ENCODE measurements around the gene BSN. TPM values are rescaled to one million over a fixed set of nuclear protein-coding genes. Genes with fewer than 3 reads are reported as not detected.

BSN gene
- total RNA-seq, 6 experiments from 2014 or later = 0.31 to 0.68 (median 0.50) TPM

DNA sequence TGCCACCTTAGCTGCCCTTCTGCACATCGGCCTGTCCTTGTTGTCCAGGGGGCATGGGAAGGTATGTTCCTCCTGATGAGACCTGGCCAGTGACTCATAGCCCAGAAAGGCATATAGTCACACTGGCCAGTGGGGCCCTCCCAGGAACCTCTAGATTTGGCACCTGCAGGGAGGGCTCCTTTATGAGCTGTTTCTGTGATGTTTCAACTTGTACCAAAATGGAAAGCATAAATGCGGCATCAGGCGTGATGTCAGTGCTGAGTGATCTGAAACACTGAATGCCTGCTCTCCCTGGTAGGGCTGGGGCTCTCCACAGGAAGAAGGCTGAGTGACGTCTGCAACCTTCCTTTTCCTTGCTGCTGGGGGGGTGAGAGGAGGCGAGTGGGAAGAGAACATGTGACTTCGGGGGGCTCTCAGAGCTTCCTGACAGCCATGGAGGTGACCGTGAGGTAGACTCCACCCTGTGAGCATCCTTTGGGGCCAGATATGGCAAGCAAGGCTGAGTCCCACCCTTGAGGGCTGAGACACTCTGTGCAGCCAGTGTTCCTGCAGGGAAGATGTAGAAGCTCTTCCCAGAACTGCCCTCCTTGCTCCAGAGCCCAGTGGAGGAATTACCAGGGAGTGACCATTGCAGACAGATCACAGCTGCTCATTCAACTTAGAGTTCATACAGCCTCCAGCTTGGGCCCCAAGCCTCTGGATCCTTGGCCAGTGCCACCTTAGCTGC is 82.8 kb downstream of the BSN start:
- no peak overlapping the region for H3K27ac ChIP-seq
- H3K4me1 ChIP-seq = no peaks in the 10 kb centered on the region
- intact Hi-C loops (cut with DNase I) = no loop called here
- no peaks in the 10 kb centered on the region for H3K27me3 ChIP-seq
- TF ChIP-seq, protein P1, sequence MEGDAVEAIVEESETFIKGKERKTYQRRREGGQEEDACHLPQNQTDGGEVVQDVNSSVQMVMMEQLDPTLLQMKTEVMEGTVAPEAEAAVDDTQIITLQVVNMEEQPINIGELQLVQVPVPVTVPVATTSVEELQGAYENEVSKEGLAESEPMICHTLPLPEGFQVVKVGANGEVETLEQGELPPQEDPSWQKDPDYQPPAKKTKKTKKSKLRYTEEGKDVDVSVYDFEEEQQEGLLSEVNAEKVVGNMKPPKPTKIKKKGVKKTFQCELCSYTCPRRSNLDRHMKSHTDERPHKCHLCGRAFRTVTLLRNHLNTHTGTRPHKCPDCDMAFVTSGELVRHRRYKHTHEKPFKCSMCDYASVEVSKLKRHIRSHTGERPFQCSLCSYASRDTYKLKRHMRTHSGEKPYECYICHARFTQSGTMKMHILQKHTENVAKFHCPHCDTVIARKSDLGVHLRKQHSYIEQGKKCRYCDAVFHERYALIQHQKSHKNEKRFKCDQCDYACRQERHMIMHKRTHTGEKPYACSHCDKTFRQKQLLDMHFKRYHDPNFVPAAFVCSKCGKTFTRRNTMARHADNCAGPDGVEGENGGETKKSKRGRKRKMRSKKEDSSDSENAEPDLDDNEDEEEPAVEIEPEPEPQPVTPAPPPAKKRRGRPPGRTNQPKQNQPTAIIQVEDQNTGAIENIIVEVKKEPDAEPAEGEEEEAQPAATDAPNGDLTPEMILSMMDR (IDR thresholded peaks at IDR 0.05) = no peak
- no peak for TF ChIP-seq POLR2A (IDR thresholded peaks at IDR 0.05)
- H3K36me3 ChIP-seq = no peaks in the 10 kb centered on the region
- no peaks in the 10 kb centered on the region for H3K9me3 ChIP-seq
- no peak for DNase-seq
- no peak overlapping the region for H3K4me3 ChIP-seq
- WGBS (ENCODE audit: insufficient coverage, low coverage, low lambda C conversion rate, missing lambda C conversion rate) = 56% methylated on average over 4 of the region's 7 CpGs
- ATAC-seq = no peak

DNA sequence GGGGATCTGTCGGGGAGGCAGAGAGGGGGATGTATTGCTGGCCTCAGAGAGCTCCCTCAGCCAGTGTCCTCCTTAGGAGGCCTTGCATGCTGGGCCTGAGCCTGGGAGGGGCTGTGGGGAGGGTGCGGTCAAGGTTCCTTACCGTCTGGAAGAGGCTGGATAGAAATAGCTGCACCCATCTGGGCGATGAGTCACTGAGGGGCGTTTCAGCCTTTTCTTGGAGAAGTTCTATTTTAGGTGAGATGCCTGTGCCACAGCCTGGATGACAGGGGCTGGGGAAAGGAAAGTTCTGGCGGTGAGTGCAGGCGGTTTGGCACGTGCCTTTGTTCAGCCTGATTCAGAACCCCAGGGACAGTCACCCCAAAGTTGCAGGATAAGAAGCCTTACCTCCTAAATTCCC is 84.2 kb downstream of the BSN start:
- intact Hi-C loops (cut with DNase I) = no loop called here
- TF ChIP-seq, protein P1 (IDR thresholded peaks at IDR 0.05) = no peak
- no peak for TF ChIP-seq POLR2A (IDR thresholded peaks at IDR 0.05)
- ATAC-seq = no peak
- H3K4me3 ChIP-seq = no peak overlapping the region
- H3K27ac ChIP-seq = no peak overlapping the region
- no peaks in the 10 kb centered on the region for H3K36me3 ChIP-seq
- H3K4me1 ChIP-seq = no peaks in the 10 kb centered on the region
- no peak for DNase-seq
- 45% methylated on average over 2 of the region's 8 CpGs for WGBS (ENCODE audit: insufficient coverage, low coverage, low lambda C conversion rate, missing lambda C conversion rate)
- H3K27me3 ChIP-seq = no peaks in the 10 kb centered on the region
- no peaks in the 10 kb centered on the region for H3K9me3 ChIP-seq

DNA sequence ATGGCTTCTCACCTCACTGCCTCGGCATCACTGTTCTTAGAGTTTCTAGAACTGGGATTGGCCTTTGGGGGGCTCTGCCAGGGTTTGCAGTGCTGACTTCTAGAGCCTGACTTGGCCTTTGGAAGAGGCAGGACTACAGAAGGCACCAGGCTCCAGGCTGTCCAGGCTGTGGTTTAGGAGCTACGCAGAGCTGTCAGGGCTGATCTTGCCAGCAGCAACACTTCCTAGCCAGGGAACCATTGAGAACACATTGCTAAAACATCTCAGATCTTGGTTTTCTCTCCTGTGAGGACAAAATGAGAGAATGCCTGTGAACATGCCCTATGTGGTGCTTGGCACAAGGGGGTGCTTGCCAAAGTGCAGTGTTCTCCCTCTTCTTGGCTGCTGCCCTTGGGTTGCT is 85.3 kb downstream of the BSN start:
- TF ChIP-seq, protein P1 (IDR thresholded peaks at IDR 0.05) = no peak
- no peak for TF ChIP-seq POLR2A (IDR thresholded peaks at IDR 0.05)
- Histone ChIP-seq H3K4me1 (no peaks in the 10 kb centered on the region), H3K9me3 (no peaks in the 10 kb centered on the region), H3K4me3 (no peak overlapping the region), H3K27ac (no peak overlapping the region), H3K27me3 (no peaks in the 10 kb centered on the region), H3K36me3 (no peaks in the 10 kb centered on the region)
- ATAC-seq (no peak), DNase-seq (no peak)
- intact Hi-C loops (cut with DNase I) = no loop called here
- no CpG with 5 or more reads among the region's 2 CpGs for WGBS (ENCODE audit: insufficient coverage, low coverage, low lambda C conversion rate, missing lambda C conversion rate)

DNA sequence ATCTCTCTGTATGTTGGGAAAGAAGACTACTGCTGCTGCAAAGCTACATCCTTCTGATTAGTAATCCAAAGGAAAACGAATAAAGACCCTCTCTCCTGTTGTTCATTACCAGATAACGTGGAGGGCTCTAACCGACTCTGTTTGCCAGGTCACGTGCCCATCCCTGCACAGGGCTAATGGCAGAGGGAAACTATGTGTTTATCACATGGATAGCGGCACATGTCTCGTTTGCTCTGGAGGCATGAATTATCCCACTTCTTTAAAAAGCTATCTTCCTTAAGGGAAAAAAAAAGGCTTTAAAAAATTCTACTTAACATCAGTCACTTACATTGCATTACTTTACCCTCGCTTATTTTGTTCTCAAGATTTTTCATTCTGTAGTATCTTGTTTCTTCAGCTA is 87.0 kb downstream of the BSN start:
- TF ChIP-seq POLR2A (IDR thresholded peaks at IDR 0.05) = no peak
- TF ChIP-seq, protein P1 (IDR thresholded peaks at IDR 0.05) = no peak
- WGBS (ENCODE audit: insufficient coverage, low coverage, low lambda C conversion rate, missing lambda C conversion rate) = 68% methylated on average over 7 of the region's 7 CpGs
- Histone ChIP-seq H3K27me3 (no peaks in the 10 kb centered on the region), H3K9me3 (no peaks in the 10 kb centered on the region), H3K27ac (no peak overlapping the region), H3K4me1 (peaks cover 0 to 8% (median 0%) of the 10 kb centered on the region in 4 donors), H3K36me3 (no peaks in the 10 kb centered on the region), H3K4me3 (no peak overlapping the region)
- intact Hi-C loops (cut with DNase I) = no loop called here
- DNase-seq (no peak), ATAC-seq (no peak)

Measured in right lobe of liver (tissue), 6 donors.